ENCODE results near the gene AGAP2. TPM values are rescaled to one million over a fixed set of nuclear protein-coding genes. Genes with fewer than 3 reads are reported as not detected.

AGAP2 gene
- total and polyA plus RNA-seq, 9 of the 15 experiments (the other 6 are each of a cell fraction or from before 2014, with no cell fraction given): 0.04 to 0.77 (median 0.28) TPM; not detected in 1

DNA sequence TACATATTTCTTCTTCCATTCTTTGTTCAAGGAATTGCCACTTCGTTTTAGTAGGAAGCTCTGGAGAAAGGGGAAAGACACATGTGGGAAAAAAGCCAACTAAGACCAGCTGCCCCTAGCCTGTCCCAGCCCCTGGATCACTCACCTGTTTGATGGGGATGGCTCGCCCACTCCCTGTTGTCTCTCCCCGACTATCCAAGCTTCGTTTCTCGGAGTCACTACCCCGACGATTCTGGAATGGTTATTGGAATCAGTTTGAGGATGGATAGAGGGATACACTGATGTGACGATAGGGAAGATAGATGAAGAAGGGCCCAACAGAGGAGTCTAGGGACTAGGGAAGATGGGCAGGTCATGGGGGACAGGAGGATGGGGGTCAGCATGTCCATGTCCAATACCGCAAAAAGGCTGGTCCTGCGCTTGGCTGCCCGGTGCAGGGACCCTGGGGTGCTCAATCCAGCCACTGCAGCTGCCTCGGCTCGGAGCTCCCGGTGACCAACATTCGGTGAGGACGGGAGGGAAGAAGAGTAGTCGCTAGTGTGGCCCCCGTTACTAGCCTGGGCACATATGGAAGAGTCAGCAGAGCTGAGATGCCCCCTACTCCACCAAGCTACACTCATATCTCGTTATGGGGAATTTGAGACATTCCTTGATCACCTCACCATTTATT, 7.0 kb downstream of the AGAP2 start:
- Histone ChIP-seq H3K9me3 (replicated peaks; ENCODE audit: control insufficient read depth, insufficient read depth, low read depth, low read length) (no peaks in the 10 kb centered on the region; the same call in 1 of the 2 replicates), H3K4me1 (replicated peaks in 1 of 2; ENCODE audit: control insufficient read depth in 2 of 2, insufficient read depth in 2 of 2, low read length in 2 of 2) (peaks cover 6 to 19% of the 10 kb centered on the region in 2 experiments; a peak in 4 of 5 replicates), H3K9ac (ENCODE audit: insufficient read depth in 1 of 2, low read depth in 2 of 2, low read length in 2 of 2) (no peak overlapping the region), H3K27ac (ENCODE audit: extremely low read depth, low read depth, low read length) (no peak overlapping the region), H3K36me3 (ENCODE audit: control insufficient read depth, insufficient read depth, low read length) (no peaks in the 10 kb centered on the region), H3K4me2 (ENCODE audit: insufficient read depth, low read length) (no peak overlapping the region), H3K79me2 (ENCODE audit: control insufficient read depth, insufficient read depth, low read length) (no peaks in the 10 kb centered on the region), H4K20me1 (replicated peaks; ENCODE audit: control insufficient read depth, insufficient read depth, low read length) (no peaks in the 10 kb centered on the region; the same call in 1 of the 2 replicates), H3K27me3 (ENCODE audit: control insufficient read depth in 2 of 2, insufficient read depth in 2 of 2, low read length in 2 of 2) (peaks cover 35 to 55% of the 10 kb centered on the region in 2 experiments), H3K9me1 (ENCODE audit: control insufficient read depth, insufficient read depth, low read length) (peaks cover 4% of the 10 kb centered on the region), H2AFZ (ENCODE audit: low read depth, low read length) (no peak overlapping the region), H3K4me3 (no peak overlapping the region)
- TF ChIP-seq GATAD2B (IDR thresholded peaks at IDR 0.05; ENCODE audit: borderline replicate concordance) (no peak), MCM3 (IDR thresholded peaks at IDR 0.05) (no peak), ZNF354B (CRISPR knock-in tag; IDR thresholded peaks at IDR 0.05) (no peak), ERF (CRISPR knock-in tag; IDR thresholded peaks at IDR 0.05) (no peak), ZNF444 (CRISPR knock-in tag; IDR thresholded peaks at IDR 0.05) (no peak), ZNF23 (CRISPR knock-in tag; IDR thresholded peaks at IDR 0.05) (no peak), SP1 (CRISPR knock-in tag; IDR thresholded peaks at IDR 0.05) (no peak), SMARCA4 (IDR thresholded peaks at IDR 0.05) (no peak), MED1 (CRISPR knock-in tag; IDR thresholded peaks at IDR 0.05; ENCODE audit: borderline replicate concordance) (no peak), CBX5 (IDR thresholded peaks at IDR 0.05; ENCODE audit: borderline replicate concordance, low read depth) (no peak), SREBF1 (IDR thresholded peaks at IDR 0.05; ENCODE audit: borderline replicate concordance, low read depth, low read length) (no peak), ILF3 (IDR thresholded peaks at IDR 0.05; ENCODE audit: borderline replicate concordance) (no peak), FOXP1 (CRISPR knock-in tag; IDR thresholded peaks at IDR 0.05) (no peak), CAMTA2 (CRISPR knock-in tag; conservative IDR thresholded peaks at IDR 0.05) (no peak), COPS2 (conservative IDR thresholded peaks at IDR 0.05) (no peak), PTBP1 (IDR thresholded peaks at IDR 0.05; ENCODE audit: low read depth, low read length) (no peak), MYNN (IDR thresholded peaks at IDR 0.05) (no peak), MYNN (CRISPR knock-in tag; IDR thresholded peaks at IDR 0.05) (no peak), SIN3B (IDR thresholded peaks at IDR 0.05; ENCODE audit: low read depth) (no peak)
- TF ChIP-seq, protein P1, sequence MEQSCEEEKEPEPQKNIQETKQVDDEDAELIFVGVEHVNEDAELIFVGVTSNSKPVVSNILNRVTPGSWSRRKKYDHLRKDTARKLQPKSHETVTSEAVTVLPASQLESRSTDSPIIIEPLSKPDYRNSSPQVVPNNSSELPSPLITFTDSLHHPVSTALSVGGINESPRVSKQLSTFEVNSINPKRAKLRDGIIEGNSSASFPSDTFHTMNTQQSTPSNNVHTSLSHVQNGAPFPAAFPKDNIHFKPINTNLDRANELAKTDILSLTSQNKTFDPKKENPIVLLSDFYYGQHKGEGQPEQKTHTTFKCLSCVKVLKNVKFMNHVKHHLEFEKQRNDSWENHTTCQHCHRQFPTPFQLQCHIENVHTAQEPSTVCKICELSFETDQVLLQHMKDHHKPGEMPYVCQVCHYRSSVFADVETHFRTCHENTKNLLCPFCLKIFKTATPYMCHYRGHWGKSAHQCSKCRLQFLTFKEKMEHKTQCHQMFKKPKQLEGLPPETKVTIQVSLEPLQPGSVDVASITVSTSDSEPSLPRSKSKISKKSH (CRISPR knock-in tag; IDR thresholded peaks at IDR 0.05): no peak
- TF ChIP-seq, protein P2, sequence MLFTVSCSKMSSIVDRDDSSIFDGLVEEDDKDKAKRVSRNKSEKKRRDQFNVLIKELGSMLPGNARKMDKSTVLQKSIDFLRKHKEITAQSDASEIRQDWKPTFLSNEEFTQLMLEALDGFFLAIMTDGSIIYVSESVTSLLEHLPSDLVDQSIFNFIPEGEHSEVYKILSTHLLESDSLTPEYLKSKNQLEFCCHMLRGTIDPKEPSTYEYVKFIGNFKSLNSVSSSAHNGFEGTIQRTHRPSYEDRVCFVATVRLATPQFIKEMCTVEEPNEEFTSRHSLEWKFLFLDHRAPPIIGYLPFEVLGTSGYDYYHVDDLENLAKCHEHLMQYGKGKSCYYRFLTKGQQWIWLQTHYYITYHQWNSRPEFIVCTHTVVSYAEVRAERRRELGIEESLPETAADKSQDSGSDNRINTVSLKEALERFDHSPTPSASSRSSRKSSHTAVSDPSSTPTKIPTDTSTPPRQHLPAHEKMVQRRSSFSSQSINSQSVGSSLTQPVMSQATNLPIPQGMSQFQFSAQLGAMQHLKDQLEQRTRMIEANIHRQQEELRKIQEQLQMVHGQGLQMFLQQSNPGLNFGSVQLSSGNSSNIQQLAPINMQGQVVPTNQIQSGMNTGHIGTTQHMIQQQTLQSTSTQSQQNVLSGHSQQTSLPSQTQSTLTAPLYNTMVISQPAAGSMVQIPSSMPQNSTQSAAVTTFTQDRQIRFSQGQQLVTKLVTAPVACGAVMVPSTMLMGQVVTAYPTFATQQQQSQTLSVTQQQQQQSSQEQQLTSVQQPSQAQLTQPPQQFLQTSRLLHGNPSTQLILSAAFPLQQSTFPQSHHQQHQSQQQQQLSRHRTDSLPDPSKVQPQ (CRISPR knock-in tag; IDR thresholded peaks at IDR 0.05; ENCODE audit: borderline replicate concordance): no peak
- no peak for FAIRE-seq
- DNase-seq (ENCODE audit: extremely low read depth in 1 of 4, low spot score in 3 of 4): no peak
- ATAC-seq: no peak
- ChIA-PET POLR2A (interaction anchor here (0.6 to 1.5 kb wide), 4 partner anchors 10 to 213 kb away, joined by 3 to 6 read pairs (median 4); no protein-coding TSS in a partner anchor), CTCF (ENCODE audit: low intra/inter-chr PET ratio) (interaction anchor here (1.8 kb wide), 1 partner anchor 148 kb away, joined by 4 read pairs; no protein-coding TSS in a partner anchor)
- intact Hi-C loops (cut with micrococcal nuclease): no loop called here
- 2% methylated on average over 19 of the region's 19 CpGs for WGBS (ENCODE audit: insufficient coverage, low coverage, missing lambda C conversion rate)
- BruUV-seq (replicated peaks): no TSS peak
- in situ Hi-C loops (cut with MboI): loop anchor here (5.0 kb wide), 1 partner anchor 104 kb away; no protein-coding TSS in a partner anchor
